Mesothelial cell of epicardium (in vitro differentiated cells): ENCODE results near the gene COQ8A. TPM values are rescaled to one million over a fixed set of nuclear protein-coding genes. Genes with fewer than 3 reads are reported as not detected.

ENCODE experiments used
- DNase-seq, 2 experiments: peaks; one replicate each; pipeline ENCODE4 v3.0.0; 2021; ENCODE audit warnings: low spot score in 2 of 2; ENCODE audit not compliant: unreplicated experiment in 2 of 2
- H3K27ac Mint-ChIP-seq: 2 replicates; pipeline ENCODE4 v1.8.0; 2021; ENCODE audit warnings: mixed read lengths
- H3K27me3 Mint-ChIP-seq: 2 replicates; pipeline ENCODE4 v1.8.0; 2021; ENCODE audit warnings: low read depth, mixed read lengths
- H3K36me3 Mint-ChIP-seq: 2 replicates; pipeline ENCODE4 v1.8.0; 2021; ENCODE audit warnings: mixed read lengths
- H3K4me1 Mint-ChIP-seq: 2 replicates; pipeline ENCODE4 v1.8.0; 2021; ENCODE audit warnings: mixed read lengths
- H3K4me3 Mint-ChIP-seq: 2 replicates; pipeline ENCODE4 v1.8.0; 2021; ENCODE audit warnings: mild to moderate bottlenecking, moderate library complexity, mixed read lengths
- H3K9me3 Mint-ChIP-seq: 2 replicates; pipeline ENCODE4 v1.8.0; 2021; ENCODE audit warnings: mixed read lengths
- total RNA-seq: library from RNA; stranded (reverse); gene quantifications from 3 replicates; pipeline ENCODE4 v1.2.1, GENCODE V29; 2021
- TF ChIP-seq, protein P1 (sequence below): fragments of 200-600 bp; sonication (generic); IDR thresholded peaks from one replicate; pipeline ENCODE4 v1.5.0; 2021; ENCODE audit warnings: antibody characterized with exemption; ENCODE audit not compliant: unreplicated experiment

COQ8A gene
- total RNA-seq, 1 donor from 2014 or later, result 19.9 TPM

DNA sequence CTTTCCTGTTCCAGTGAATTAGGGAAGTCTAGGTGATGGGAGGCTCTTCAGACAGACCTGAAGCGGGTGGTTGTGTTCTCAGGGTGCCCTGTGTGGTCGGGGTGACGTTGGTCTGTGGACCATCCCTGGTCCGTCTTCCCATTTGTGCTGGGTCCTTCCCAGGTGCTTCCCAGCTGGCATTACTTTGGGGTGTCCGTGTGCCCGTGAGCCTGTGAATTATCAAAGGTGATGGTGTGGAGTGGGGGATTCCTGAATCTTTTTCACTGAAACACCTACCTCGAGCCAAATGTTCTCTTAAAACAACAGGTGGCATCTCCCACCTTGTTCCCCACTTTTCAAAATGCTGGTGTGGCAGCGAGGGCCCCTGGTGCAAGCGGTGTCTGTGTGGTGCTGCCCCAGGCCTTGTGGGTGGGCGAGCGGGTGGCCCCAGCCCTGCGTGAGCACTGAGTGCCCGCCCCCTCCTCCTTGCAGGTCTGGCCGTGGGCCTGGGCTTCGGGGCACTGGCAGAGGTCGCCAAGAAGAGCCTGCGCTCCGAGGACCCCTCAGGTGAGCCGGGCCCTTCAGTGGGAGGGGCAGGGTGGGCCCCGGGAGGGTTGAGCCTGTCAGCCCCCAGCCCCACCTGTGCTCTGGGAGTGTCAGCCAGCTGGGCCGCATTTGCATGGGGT is 37.0 kb downstream of the COQ8A start:
- H3K27me3 Mint-ChIP-seq, result no peaks in the 10 kb centered on the region
- peaks cover 11% of the 10 kb centered on the region for H3K4me1 Mint-ChIP-seq
- no peak for DNase-seq
- H3K9me3 Mint-ChIP-seq, result peaks cover 1% of the 10 kb centered on the region
- no peak overlapping the region for H3K4me3 Mint-ChIP-seq
- no peak overlapping the region for H3K27ac Mint-ChIP-seq
- H3K36me3 Mint-ChIP-seq, result peaks cover 2% of the 10 kb centered on the region
- TF ChIP-seq, protein P1, sequence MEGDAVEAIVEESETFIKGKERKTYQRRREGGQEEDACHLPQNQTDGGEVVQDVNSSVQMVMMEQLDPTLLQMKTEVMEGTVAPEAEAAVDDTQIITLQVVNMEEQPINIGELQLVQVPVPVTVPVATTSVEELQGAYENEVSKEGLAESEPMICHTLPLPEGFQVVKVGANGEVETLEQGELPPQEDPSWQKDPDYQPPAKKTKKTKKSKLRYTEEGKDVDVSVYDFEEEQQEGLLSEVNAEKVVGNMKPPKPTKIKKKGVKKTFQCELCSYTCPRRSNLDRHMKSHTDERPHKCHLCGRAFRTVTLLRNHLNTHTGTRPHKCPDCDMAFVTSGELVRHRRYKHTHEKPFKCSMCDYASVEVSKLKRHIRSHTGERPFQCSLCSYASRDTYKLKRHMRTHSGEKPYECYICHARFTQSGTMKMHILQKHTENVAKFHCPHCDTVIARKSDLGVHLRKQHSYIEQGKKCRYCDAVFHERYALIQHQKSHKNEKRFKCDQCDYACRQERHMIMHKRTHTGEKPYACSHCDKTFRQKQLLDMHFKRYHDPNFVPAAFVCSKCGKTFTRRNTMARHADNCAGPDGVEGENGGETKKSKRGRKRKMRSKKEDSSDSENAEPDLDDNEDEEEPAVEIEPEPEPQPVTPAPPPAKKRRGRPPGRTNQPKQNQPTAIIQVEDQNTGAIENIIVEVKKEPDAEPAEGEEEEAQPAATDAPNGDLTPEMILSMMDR, result no peak

DNA sequence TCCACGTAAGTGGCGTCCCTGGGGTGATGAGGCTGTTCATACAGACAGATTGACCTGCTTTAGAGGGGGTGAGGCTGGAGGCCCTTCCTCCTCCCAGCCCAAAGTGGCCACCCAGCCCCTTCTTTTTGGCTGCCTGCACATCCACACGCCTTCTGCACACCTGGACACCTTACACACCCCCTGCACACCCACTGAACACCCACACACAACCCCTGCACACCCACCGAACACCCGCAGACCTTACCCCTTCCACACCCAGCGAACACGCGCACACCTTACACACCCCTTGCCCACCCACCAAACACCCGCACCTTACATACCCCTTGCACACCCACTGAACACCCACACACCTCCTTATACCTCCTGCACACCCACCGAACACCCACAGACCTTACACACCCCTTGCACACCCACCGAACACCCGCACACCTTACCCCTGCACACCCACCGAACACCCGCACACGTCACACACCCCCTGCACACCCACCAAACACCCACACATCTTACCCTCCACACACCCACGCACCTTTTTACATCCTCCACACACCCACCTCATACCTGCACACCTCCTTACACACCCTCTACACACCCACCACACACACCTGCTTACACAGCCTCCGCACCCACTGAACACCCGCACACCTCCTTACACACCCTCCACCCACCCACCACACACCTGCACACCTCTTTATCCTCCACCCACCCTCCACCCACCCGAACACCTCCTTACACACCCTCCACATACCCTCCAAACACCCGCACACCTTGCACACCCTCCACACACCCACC is 37.7 kb downstream of the COQ8A start:
- TF ChIP-seq, protein P1, result no peak
- Mint-ChIP-seq H3K27ac (no peak overlapping the region), H3K27me3 (no peaks in the 10 kb centered on the region), H3K9me3 (no peaks in the 10 kb centered on the region), H3K4me3 (no peak overlapping the region), H3K4me1 (peaks cover 11% of the 10 kb centered on the region), H3K36me3 (no peaks in the 10 kb centered on the region)
- no peak for DNase-seq

DNA sequence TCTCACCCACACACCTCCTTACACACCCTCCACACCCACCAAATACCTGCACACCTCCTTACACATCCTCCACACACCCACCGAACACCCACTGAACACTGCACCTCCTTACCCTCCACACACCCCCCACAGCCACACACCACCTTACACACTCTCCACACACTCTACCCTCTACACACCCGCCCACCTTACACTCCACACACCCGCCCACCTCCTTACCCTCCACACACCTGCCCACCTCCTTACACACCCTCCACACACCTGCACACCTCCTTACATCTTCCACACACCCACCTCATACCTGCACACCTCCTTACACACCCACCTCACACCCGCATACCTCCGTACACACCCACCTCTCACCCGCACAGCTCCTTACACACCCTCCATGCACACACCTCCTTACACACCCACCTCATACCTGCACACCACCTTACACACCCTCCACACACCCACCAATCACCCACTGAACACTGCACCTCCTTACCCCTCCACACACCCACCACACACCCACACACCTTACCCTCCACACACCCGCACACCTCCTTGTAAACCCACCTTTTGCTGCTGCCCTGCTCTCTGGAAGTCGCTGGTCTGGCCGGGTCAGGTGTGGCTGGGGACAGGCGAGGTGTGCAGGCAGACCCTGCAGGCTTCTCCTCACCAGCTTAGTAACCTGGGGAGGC is 38.5 kb downstream of the COQ8A start:
- Mint-ChIP-seq H3K9me3 (no peaks in the 10 kb centered on the region), H3K27me3 (no peaks in the 10 kb centered on the region), H3K27ac (no peak overlapping the region), H3K36me3 (no peaks in the 10 kb centered on the region), H3K4me1 (peaks cover 11% of the 10 kb centered on the region), H3K4me3 (no peak overlapping the region)
- TF ChIP-seq, protein P1, result no peak
- DNase-seq, result no peak

DNA sequence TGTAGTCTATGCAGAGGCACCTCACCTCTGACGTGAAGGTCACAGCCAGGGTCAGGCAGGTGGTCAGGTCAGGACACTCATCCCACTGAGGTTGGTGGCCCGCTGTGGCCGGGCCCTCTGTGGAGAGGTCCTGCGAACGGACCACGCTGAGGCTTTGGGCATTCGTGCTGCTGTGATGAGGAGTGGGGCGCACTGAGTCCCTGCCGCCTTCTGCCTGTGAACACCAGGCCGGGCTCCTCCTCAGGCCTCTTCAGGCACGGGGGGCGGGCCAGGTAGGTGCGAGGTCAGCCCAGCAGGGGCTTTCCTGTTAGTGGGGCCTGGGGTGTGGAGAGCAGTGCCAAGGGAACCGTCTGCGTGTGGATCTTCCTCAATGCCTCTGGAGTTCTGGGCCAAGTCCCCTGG is 39.0 kb downstream of the COQ8A start:
- Mint-ChIP-seq H3K27me3 (no peaks in the 10 kb centered on the region), H3K4me1 (peaks cover 6% of the 10 kb centered on the region), H3K27ac (no peak overlapping the region), H3K4me3 (no peak overlapping the region), H3K9me3 (no peaks in the 10 kb centered on the region), H3K36me3 (no peaks in the 10 kb centered on the region)
- TF ChIP-seq, protein P1, result no peak
- DNase-seq, result no peak

DNA sequence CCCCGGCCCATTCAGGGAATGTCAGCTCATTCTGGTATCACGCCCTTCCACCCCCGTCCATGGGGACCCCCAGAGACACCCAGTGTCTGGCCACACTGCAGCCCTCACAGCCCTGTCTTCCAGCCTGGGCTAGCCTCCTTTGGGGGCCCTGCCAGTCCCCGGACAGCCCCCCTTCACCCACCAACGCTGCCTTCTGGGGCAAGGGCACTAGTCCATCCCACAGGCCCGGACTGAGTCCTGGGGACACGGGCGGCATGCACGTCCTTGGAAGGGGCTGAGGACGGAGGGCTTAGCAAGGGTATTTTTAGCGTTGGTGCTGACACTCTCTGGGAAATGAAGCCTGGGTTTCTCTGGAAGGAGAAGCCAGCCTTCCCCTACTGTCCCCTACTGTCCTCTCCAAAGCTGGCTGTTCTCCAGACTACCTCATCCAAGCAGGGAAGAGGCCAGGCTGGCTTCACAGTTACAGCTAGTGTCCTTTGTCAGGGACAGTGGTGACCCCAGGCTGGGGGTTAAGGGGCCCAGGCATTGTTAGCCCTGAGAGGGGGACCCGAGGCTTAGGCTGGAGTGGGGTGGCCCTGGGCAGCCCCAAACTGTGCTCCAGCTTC is 39.5 kb downstream of the COQ8A start:
- no peaks in the 10 kb centered on the region for H3K9me3 Mint-ChIP-seq
- H3K4me1 Mint-ChIP-seq, result peaks cover 1% of the 10 kb centered on the region
- H3K36me3 Mint-ChIP-seq, result no peaks in the 10 kb centered on the region
- TF ChIP-seq, protein P1, result no peak
- DNase-seq, result no peak
- no peak overlapping the region for H3K27ac Mint-ChIP-seq
- no peaks in the 10 kb centered on the region for H3K27me3 Mint-ChIP-seq
- no peak overlapping the region for H3K4me3 Mint-ChIP-seq
